ENCODE data around the gene SH3RF1. TPM values are rescaled to one million over a fixed set of nuclear protein-coding genes. Genes with fewer than 3 reads are reported as not detected.
A peak's percentile ranks its signal among the peaks of the same experiment; 100 is the strongest.

SH3RF1 gene
- total RNA-seq, 1 experiment from 2014 or later: 59.5 TPM

GRCh38 chr4:169110633-169111032, 160.1 kb downstream of the SH3RF1 start:
- Histone ChIP-seq H4K20me1 (ENCODE audit: insufficient read depth) (no peaks in the 10 kb centered on the region), H3K9ac (ENCODE audit: low read length) (no peak overlapping the region), H2AFZ (ENCODE audit: low read depth, low read length, poor library complexity, severe bottlenecking) (no peak overlapping the region), H3K36me3 (ENCODE audit: control insufficient read depth in 1 of 2, insufficient read depth in 2 of 2, low read length in 2 of 2) (peaks cover 6 to 37% of the 10 kb centered on the region in 2 experiments; a peak in 3 of 4 replicates), H3K4me2 (ENCODE audit: low read length) (peak overlapping the region; percentile 13; the same call in 1 of the 2 replicates), H3K4me3 (replicated peaks in 1 of 2; ENCODE audit: low read depth in 1 of 2, low read length in 2 of 2) (no peak overlapping the region), H3K79me2 (ENCODE audit: insufficient read depth, low read length) (0 out of 2 replicates have a peak, but pooled peaks cover 4% of the 10 kb centered on the region), H3K4me1 (ENCODE audit: control insufficient read depth in 1 of 2, insufficient read depth in 2 of 2, low read length in 2 of 2) (peaks cover under 1 to 15% of the 10 kb centered on the region in 2 experiments; a peak in 2 of 4 replicates), H3K27me3 (ENCODE audit: insufficient read depth, low read length) (no peaks in the 10 kb centered on the region), H3K27ac (ENCODE audit: low read depth, low read length) (no peak overlapping the region), H3K9me2 (ENCODE audit: insufficient read depth) (no peaks in the 10 kb centered on the region), H3K9me3 (ENCODE audit: control insufficient read depth in 1 of 2, insufficient read depth in 1 of 2, low read depth in 1 of 2, low read length in 2 of 2) (no peaks in the 10 kb centered on the region)
- ChIA-PET RAD21 (ENCODE audit: low non-redundant PET in 1 of 2, low total read pairs in 2 of 2, uncharacterized antibody in 2 of 2, unreplicated experiment in 2 of 2) (no interaction called here), CTCF (no interaction called here), POLR2A (no interaction called here)
- no TSS peak for BruUV-seq (replicated peaks)
- TF ChIP-seq ATF3 (IDR thresholded peaks at IDR 0.05) (no peak), RAD21 (IDR thresholded peaks at IDR 0.05; ENCODE audit: low read depth) (no peak), SP1 (IDR thresholded peaks at IDR 0.05; ENCODE audit: low read depth) (0 out of 2 replicates have a peak, but pooled peaks have one; percentile 22), REST (IDR thresholded peaks at IDR 0.05; ENCODE audit: low read depth) (no peak), EGR1 (IDR thresholded peaks at IDR 0.05; ENCODE audit: low read depth) (peak; percentile 44; the same call in 1 of the 2 replicates), POLR2AphosphoS5 (IDR thresholded peaks at IDR 0.05; ENCODE audit: low read depth, low read length) (no peak), CBX3 (IDR thresholded peaks at IDR 0.05; ENCODE audit: low read depth) (no peak), ELF1 (IDR thresholded peaks at IDR 0.05; ENCODE audit: borderline replicate concordance, low read depth) (no peak), ZFX (IDR thresholded peaks at IDR 0.05) (no peak), FOSL1 (IDR thresholded peaks at IDR 0.05; ENCODE audit: low read depth) (peak; percentile 31; the same call in 1 of the 2 replicates)
- intact Hi-C loops (cut with micrococcal nuclease): loop anchor here (10.0 kb wide), 1 partner anchor 374 kb away; no protein-coding TSS in a partner anchor
- DNase-seq (ENCODE audit: low read depth, low spot score) (no peak), ATAC-seq (no peak; the same call in 1 of the 2 replicates)
